Measurements from ENCODE around the gene RFX4.

DNA sequence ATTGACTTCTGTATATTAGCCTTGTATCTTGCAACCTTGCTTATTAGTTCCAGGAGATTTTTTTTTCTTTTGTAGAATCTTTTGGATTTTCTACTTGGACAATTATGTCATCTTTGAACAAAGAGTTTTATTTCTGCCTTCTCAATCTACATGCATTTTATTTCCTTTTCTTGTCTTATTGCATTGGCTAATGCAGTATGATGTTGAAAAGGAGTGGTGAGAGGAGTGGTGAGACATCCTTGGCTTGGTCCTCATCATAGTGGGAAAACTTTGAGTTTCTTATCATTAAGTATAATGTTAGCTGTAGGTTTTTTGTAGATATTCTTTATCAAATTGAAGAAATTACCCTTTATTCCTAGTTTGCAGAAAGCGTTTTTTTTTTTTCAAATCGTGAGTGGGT is 80.6 kb downstream of the RFX4 start:
- TF ChIP-seq CTCF (IDR thresholded peaks at IDR 0.05) (no peak), POLR2A (IDR thresholded peaks at IDR 0.05) (no peak)

Measured in adrenal gland (tissue), 5 donors.